Measurements from ENCODE around the gene VASP.

DNA sequence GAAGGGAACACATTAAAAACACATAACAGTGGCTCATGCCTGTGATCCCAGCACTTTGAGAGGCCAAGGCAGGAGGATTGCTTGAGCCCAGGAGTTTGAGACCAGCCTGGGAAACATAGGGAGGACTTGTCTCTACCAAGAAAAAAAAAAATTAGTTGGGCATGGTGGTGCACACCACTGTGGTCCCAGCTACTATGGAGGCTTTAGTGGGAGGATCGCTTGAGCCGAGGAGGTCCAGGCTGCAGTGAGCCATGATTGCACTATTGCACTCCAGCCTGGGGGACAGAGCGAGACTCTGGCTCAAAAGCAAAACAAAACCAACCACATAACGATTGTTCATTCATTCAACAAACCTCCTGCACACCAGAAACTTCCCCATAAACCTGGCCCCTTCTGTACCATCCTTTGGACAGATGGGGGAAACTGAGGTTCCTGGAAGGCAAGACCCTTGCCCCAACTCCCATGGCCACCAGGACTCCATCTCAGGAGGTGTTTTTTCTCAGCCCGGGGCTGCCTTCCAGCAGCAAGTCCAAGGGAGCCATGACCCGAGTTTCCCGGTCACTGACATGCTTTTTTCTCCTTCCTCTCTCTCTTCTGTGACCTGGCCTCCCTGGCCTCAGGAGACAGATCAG lies 35.2 kb upstream of the VASP start:
- TF ChIP-seq, protein P1, sequence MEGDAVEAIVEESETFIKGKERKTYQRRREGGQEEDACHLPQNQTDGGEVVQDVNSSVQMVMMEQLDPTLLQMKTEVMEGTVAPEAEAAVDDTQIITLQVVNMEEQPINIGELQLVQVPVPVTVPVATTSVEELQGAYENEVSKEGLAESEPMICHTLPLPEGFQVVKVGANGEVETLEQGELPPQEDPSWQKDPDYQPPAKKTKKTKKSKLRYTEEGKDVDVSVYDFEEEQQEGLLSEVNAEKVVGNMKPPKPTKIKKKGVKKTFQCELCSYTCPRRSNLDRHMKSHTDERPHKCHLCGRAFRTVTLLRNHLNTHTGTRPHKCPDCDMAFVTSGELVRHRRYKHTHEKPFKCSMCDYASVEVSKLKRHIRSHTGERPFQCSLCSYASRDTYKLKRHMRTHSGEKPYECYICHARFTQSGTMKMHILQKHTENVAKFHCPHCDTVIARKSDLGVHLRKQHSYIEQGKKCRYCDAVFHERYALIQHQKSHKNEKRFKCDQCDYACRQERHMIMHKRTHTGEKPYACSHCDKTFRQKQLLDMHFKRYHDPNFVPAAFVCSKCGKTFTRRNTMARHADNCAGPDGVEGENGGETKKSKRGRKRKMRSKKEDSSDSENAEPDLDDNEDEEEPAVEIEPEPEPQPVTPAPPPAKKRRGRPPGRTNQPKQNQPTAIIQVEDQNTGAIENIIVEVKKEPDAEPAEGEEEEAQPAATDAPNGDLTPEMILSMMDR (conservative IDR thresholded peaks at IDR 0.05): no peak
- no peak for TF ChIP-seq ZFX (IDR thresholded peaks at IDR 0.05)

Data from C4-2B (cell line).